Measurements from ENCODE around the gene NFKB2.

DNA sequence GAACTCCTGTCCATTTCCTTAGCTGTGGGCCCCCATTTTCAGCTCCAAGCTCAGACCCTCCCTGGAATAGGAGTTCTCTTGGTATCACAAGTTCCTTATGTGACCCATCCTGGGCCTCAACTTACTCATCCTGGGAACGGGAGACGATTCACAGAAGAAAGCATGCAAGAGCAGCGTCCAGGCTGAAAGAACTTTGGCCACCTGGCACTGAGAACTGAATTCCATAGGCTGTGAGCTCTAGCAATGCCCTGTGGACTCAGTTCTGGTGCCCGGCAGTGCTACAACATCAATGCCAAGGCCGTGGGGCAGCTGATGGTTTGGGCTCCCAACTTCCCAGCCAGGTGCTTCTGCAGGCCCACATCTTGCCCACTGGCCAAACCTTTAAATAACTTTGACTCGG is 40.8 kb downstream of the NFKB2 start:
- TF ChIP-seq POLR2A (IDR thresholded peaks at IDR 0.05) = no peak
- TF ChIP-seq CTCF (IDR thresholded peaks at IDR 0.05) = no peak

Measured in Peyer's patch (tissue), 4 donors.